Measurements from ENCODE around the gene PIGH.

DNA sequence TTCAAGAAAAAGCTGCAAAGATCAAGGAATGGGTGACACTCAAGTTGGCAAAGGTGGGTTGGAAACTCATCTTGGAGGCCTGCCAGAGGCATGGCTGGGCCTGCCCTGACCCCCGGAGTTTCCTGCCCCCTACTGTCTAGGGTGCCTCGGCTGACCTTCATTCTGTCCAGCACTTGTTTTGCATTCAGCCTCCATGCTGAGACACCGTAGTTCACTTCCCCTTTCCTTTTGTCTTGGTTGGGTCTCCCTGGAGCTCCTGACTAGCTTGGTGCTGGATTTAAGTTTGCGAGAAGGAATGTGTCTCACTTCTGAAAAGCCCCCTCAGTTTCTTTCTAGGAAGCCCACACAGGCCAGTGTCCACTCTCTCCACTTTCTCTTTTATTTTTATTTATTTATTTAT is 40.4 kb downstream of the PIGH start:
- TF ChIP-seq, protein P1, sequence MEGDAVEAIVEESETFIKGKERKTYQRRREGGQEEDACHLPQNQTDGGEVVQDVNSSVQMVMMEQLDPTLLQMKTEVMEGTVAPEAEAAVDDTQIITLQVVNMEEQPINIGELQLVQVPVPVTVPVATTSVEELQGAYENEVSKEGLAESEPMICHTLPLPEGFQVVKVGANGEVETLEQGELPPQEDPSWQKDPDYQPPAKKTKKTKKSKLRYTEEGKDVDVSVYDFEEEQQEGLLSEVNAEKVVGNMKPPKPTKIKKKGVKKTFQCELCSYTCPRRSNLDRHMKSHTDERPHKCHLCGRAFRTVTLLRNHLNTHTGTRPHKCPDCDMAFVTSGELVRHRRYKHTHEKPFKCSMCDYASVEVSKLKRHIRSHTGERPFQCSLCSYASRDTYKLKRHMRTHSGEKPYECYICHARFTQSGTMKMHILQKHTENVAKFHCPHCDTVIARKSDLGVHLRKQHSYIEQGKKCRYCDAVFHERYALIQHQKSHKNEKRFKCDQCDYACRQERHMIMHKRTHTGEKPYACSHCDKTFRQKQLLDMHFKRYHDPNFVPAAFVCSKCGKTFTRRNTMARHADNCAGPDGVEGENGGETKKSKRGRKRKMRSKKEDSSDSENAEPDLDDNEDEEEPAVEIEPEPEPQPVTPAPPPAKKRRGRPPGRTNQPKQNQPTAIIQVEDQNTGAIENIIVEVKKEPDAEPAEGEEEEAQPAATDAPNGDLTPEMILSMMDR (IDR thresholded peaks at IDR 0.05): no peak
- no peak for TF ChIP-seq POLR2A (IDR thresholded peaks at IDR 0.05)

Data from right lobe of liver (tissue), 4 donors.